ENCODE results near the gene GRIK3. TPM values are rescaled to one million over a fixed set of nuclear protein-coding genes. Genes with fewer than 3 reads are reported as not detected.

Gene GRIK3
- polyA plus RNA-seq, 1 experiment = not detected

GRCh38 chr1:37069406-37069805 is 35.1 kb upstream of the GRIK3 start:
- no peaks in the 10 kb centered on the region for H3K27me3 ChIP-seq (ENCODE audit: control insufficient read depth, insufficient read depth, low read length)
- H3K4me3 ChIP-seq (ENCODE audit: low read depth, low read length) = no peak overlapping the region
- POLR2A ChIA-PET = no interaction called here
- H3K27ac ChIP-seq (ENCODE audit: low read depth, low read length) = no peak overlapping the region
- DNase-seq (ENCODE audit: low read depth, low spot score) = no peak
- CTCF ChIA-PET = no interaction called here
- H3K9me3 ChIP-seq (ENCODE audit: control insufficient read depth, insufficient read depth, low read length) = no peaks in the 10 kb centered on the region
- TF ChIP-seq CTCF (IDR thresholded peaks at IDR 0.05; ENCODE audit: low read depth, low read length) = no peak

DNA sequence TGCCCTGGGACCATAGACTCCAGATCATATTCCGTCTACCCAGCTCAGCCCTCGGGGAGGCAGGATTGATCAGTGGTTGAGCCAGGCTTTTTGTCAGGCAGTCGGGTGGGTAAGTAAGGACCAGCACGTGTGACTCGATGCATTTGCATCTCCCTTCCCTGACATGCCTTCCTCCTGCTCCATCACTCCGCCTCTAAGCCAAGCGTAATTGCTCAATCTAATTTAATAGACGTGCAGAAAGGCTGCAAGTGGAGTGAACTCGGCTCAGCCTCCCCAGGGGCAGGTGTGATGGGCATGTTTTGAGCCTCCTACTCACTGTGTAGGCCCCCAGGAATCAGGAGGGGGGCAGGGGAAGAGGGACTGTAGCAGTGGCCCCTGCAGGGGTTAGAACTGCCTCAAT is 34.6 kb upstream of the GRIK3 start:
- no peak for DNase-seq (ENCODE audit: low read depth, low spot score)
- H3K9me3 ChIP-seq (ENCODE audit: control insufficient read depth, insufficient read depth, low read length) = no peaks in the 10 kb centered on the region
- ChIA-PET CTCF (no interaction called here), POLR2A (no interaction called here)
- no peak for TF ChIP-seq CTCF (IDR thresholded peaks at IDR 0.05; ENCODE audit: low read depth, low read length)
- no peak overlapping the region for H3K27ac ChIP-seq (ENCODE audit: low read depth, low read length)
- no peaks in the 10 kb centered on the region for H3K27me3 ChIP-seq (ENCODE audit: control insufficient read depth, insufficient read depth, low read length)
- no peak overlapping the region for H3K4me3 ChIP-seq (ENCODE audit: low read depth, low read length)

GRCh38 chr1:37068260-37068659 is 33.9 kb upstream of the GRIK3 start:
- H3K27me3 ChIP-seq (ENCODE audit: control insufficient read depth, insufficient read depth, low read length) = no peaks in the 10 kb centered on the region
- no peak overlapping the region for H3K27ac ChIP-seq (ENCODE audit: low read depth, low read length)
- ChIA-PET POLR2A (no interaction called here), CTCF (no interaction called here)
- no peak for DNase-seq (ENCODE audit: low read depth, low spot score)
- H3K4me3 ChIP-seq (ENCODE audit: low read depth, low read length) = no peak overlapping the region
- TF ChIP-seq CTCF (IDR thresholded peaks at IDR 0.05; ENCODE audit: low read depth, low read length) = no peak
- no peaks in the 10 kb centered on the region for H3K9me3 ChIP-seq (ENCODE audit: control insufficient read depth, insufficient read depth, low read length)

GRCh38 chr1:37064039-37064438 is 29.7 kb upstream of the GRIK3 start:
- no peak for DNase-seq (ENCODE audit: low read depth, low spot score)
- Histone ChIP-seq H3K27me3 (ENCODE audit: control insufficient read depth, insufficient read depth, low read length) (no peaks in the 10 kb centered on the region), H3K9me3 (ENCODE audit: control insufficient read depth, insufficient read depth, low read length) (no peaks in the 10 kb centered on the region), H3K4me3 (ENCODE audit: low read depth, low read length) (no peak overlapping the region), H3K27ac (ENCODE audit: low read depth, low read length) (no peak overlapping the region)
- CTCF ChIA-PET = no interaction called here
- POLR2A ChIA-PET = no interaction called here
- TF ChIP-seq CTCF (IDR thresholded peaks at IDR 0.05; ENCODE audit: low read depth, low read length) = no peak

GRCh38 chr1:37059346-37059745 is 25.0 kb upstream of the GRIK3 start:
- no peak for TF ChIP-seq CTCF (IDR thresholded peaks at IDR 0.05; ENCODE audit: low read depth, low read length)
- no peaks in the 10 kb centered on the region for H3K9me3 ChIP-seq (ENCODE audit: control insufficient read depth, insufficient read depth, low read length)
- ChIA-PET POLR2A (no interaction called here), CTCF (no interaction called here)
- no peaks in the 10 kb centered on the region for H3K27me3 ChIP-seq (ENCODE audit: control insufficient read depth, insufficient read depth, low read length)
- no peak overlapping the region for H3K4me3 ChIP-seq (ENCODE audit: low read depth, low read length)
- DNase-seq (ENCODE audit: low read depth, low spot score) = no peak
- no peak overlapping the region for H3K27ac ChIP-seq (ENCODE audit: low read depth, low read length)

Measured in AG04450 (cell line).